AG10803 (cell line): ENCODE measurements around the gene DTX3.
"Not testable (repeated sequence)": the region's sequence is repeated elsewhere in the genome, so short reads cannot be mapped to it uniquely, and the experiment has no call there.

Experiments used
- DNase-seq: peaks from one replicate; pipeline ENCODE4 v3.0.0; 2010; ENCODE audit warnings: low read depth
- H3K4me3 ChIP-seq: 2 replicates; pipeline ENCODE4 v1.5.1; 2011; ENCODE audit warnings: mild to moderate bottlenecking, low read length, control low read depth
- TF ChIP-seq, protein P1 (sequence below): conservative IDR thresholded peaks from 2 replicates; pipeline ENCODE4 v1.5.1; 2011; ENCODE audit warnings: mild to moderate bottlenecking, low read length, control low read depth, inconsistent platforms

The DTX3 gene, protein sequence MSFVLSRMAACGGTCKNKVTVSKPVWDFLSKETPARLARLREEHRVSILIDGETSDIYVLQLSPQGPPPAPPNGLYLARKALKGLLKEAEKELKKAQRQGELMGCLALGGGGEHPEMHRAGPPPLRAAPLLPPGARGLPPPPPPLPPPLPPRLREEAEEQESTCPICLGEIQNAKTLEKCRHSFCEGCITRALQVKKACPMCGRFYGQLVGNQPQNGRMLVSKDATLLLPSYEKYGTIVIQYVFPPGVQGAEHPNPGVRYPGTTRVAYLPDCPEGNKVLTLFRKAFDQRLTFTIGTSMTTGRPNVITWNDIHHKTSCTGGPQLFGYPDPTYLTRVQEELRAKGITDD

DNA sequence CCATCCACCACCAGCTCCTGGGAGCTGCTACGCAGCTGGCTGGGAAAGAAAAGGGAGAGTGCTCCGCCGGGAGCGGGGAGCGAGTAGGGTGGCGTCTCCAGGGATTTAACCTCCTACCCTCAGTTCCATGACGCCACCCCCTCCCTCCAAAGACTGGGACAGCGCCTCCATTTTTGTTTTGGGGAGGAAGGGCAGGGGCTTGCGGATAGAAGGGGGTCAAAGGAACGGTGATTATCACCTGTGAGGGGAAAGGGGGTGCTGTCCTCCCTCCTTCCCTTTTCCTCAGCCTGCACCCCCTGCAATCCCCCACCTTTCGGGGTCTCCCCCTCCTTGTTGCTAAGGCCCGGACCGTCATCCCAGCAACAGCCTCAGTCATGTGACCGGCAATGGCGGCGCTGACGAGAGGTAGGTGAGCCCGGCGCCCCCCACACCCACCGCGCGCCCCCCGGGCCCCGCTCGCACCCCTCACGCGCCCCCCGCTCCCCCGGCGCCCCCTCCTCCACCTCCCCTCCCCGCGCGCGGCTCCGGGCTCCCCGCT lies at the start of gene DTX3:
Gene DTX3, plus strand, starts transcription at position 371 of the 538 bp plus-strand sequence. CDS start 1,694 bp downstream, outside the sequence.
- peak within 1 kb of the TSS; percentile 75 for H3K4me3 ChIP-seq
- peak; percentile 20 for DNase-seq
- TF ChIP-seq, protein P1, sequence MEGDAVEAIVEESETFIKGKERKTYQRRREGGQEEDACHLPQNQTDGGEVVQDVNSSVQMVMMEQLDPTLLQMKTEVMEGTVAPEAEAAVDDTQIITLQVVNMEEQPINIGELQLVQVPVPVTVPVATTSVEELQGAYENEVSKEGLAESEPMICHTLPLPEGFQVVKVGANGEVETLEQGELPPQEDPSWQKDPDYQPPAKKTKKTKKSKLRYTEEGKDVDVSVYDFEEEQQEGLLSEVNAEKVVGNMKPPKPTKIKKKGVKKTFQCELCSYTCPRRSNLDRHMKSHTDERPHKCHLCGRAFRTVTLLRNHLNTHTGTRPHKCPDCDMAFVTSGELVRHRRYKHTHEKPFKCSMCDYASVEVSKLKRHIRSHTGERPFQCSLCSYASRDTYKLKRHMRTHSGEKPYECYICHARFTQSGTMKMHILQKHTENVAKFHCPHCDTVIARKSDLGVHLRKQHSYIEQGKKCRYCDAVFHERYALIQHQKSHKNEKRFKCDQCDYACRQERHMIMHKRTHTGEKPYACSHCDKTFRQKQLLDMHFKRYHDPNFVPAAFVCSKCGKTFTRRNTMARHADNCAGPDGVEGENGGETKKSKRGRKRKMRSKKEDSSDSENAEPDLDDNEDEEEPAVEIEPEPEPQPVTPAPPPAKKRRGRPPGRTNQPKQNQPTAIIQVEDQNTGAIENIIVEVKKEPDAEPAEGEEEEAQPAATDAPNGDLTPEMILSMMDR = no peak

DNA sequence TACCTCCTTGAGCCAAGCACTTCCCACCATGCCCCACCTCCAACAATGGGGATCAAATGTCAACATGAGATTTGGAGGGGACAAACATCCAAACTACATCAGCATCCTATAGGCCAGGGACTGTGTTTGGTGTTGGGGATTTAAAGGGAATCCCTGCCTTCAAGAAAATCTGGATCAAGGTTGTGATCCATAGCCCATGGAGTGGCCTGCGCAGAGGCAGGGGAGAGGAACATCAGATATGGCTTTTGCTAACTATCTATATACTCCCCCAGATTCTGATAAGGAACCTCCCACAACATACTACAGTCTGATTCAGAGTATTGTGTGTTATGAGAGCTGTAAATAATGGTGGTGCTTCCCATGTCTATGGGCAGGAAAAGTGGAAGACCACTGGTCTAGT lies 49.7 kb upstream of the DTX3 start:
- TF ChIP-seq, protein P1 = no peak
- no peak for DNase-seq
- H3K4me3 ChIP-seq = no peak overlapping the region

GRCh38 chr12:57558864-57559263 lies 45.8 kb upstream of the DTX3 start:
- no peak overlapping the region for H3K4me3 ChIP-seq
- DNase-seq = no peak
- TF ChIP-seq, protein P1 = no peak

- no peak for DNase-seq
- H3K4me3 ChIP-seq = no peak overlapping the region
- TF ChIP-seq, protein P1 = no peak
These were observed 44.1 kb upstream of the DTX3 start for GRCh38 chr12:57560516-57560915.

DNA sequence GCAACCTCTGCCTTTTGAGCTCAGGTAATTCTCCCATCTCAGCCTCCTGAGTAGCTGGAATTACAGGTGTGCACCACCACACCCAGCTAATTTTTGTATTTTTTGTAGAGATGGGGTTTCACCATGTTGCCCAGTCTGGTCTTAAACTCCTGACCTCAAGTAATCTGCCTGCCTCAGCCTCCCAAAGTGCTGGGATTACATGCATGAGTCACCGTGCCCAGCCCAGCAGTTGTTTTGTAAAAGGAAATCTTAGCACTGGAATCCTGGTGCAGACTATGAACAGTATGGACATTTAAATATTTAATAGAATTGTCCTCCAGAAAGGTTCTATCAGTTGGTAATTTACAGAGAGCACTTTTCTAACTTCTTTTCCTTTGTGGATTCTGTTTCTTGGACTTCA lies 43.5 kb upstream of the DTX3 start:
- not testable (repeated sequence) for H3K4me3 ChIP-seq
- peak; percentile 19 for DNase-seq

- no peak for DNase-seq
- TF ChIP-seq, protein P1 = no peak
- H3K4me3 ChIP-seq = no peak overlapping the region
These were observed 41.3 kb upstream of the DTX3 start for GRCh38 chr12:57563358-57563757.

DNA sequence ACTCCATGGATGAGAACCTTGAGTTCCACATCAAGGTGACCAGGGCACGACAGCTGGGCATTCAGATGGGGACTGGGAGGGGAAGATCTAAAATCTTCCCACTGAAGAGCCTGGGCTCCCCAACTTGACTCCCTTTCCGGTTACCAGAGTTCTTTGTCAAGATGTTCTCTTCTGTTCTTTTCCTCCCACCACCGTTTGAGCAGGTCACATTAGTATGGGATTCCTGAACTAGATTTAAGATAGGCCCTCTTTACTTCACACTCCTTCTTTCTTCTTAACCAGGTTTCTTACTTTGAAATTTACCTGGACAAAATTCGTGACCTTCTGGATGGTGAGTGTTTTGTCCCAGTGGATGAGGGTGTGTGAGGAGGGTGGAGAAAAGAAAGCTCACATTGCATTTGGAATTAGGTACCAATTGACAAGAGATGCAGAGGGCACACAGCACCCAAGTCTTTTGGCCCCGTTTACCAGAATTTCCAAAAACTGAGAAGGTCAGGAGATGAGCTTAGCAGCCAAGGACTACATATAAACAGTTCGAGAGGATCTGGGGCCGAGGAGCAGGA lies 40.4 kb upstream of the DTX3 start:
- no peak for DNase-seq
- no peak overlapping the region for H3K4me3 ChIP-seq
- TF ChIP-seq, protein P1 = no peak
